OCI-LY1 (cell line): ENCODE measurements around the gene NPR2.

Experiments used
- EZH2 ChIP-seq: fragments of 200-600 bp; sonication (generic), shearing (Covaris generic); IDR thresholded peaks from 2 replicates; pipeline ENCODE4 v1.8.0; 2017; ENCODE audit warnings: borderline replicate concordance, mixed run types, mild to moderate bottlenecking, antibody characterized with exemption, low read length, moderate library complexity, mixed read lengths
- TF ChIP-seq, protein P1 (sequence below): fragments of 200-600 bp; sonication (generic), shearing (Covaris generic); IDR thresholded peaks from 2 replicates; pipeline ENCODE4 v1.5.1; 2017; ENCODE audit warnings: mild to moderate bottlenecking, antibody characterized with exemption, low read length, moderate library complexity, mixed read lengths

DNA sequence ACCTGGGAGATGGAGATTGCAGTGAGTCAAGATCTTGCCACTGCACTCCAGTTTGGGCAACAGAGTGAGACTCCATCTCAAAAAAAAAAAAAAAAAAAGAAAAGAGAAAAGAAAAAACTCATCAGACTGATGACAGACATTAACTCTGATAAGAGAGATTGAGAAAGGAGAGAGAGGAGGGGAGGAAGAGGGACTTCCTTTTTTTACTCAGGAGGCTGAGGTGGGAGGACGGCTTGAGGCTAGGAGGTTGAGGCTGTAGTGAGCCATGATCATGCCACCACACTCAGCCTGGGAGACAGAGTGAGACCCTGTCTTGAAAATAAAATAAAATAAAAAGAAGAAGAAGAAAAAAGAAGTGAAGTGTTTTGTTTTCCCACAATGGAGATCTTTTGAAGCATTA lies 27.6 kb upstream of the NPR2 start:
- TF ChIP-seq EZH2, result no peak
- TF ChIP-seq, protein P1, sequence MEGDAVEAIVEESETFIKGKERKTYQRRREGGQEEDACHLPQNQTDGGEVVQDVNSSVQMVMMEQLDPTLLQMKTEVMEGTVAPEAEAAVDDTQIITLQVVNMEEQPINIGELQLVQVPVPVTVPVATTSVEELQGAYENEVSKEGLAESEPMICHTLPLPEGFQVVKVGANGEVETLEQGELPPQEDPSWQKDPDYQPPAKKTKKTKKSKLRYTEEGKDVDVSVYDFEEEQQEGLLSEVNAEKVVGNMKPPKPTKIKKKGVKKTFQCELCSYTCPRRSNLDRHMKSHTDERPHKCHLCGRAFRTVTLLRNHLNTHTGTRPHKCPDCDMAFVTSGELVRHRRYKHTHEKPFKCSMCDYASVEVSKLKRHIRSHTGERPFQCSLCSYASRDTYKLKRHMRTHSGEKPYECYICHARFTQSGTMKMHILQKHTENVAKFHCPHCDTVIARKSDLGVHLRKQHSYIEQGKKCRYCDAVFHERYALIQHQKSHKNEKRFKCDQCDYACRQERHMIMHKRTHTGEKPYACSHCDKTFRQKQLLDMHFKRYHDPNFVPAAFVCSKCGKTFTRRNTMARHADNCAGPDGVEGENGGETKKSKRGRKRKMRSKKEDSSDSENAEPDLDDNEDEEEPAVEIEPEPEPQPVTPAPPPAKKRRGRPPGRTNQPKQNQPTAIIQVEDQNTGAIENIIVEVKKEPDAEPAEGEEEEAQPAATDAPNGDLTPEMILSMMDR, result no peak
